Left ventricle myocardium superior (tissue), 1 donor: Measurements from ENCODE around the gene GNGT2. TPM values are rescaled to one million over a fixed set of nuclear protein-coding genes. Genes with fewer than 3 reads are reported as not detected.
"Not testable (repeated sequence)": the region's sequence is repeated elsewhere in the genome, so short reads cannot be mapped to it uniquely, and the experiment has no call there.

Experiments
- ATAC-seq: fragments of 200-7000 bp; cut with Tn5 transposase; one replicate; pipeline ENCODE4 v1.9.1; 2020; ENCODE audit warnings: mild to moderate bottlenecking, moderate library complexity
- DNase-seq: peaks from one replicate; pipeline ENCODE4 v3.0.0-alpha.2; 2020
- intact Hi-C: fragments of 100-400 bp; cut with micrococcal nuclease; formaldehyde crosslinking; loops from one replicate; pipeline ENCODE4 v1.11.0; 2022
- total RNA-seq: library from RNA; stranded (reverse); fragmentation: NEBNext Ultra II Directional; extraction: Animal tissue kit (Norgen Biotek cat#: 25700); gene quantifications from one replicate; pipeline ENCODE4 v1.2.1, GENCODE V29; 2021
- donor health status: DM: no; HTN: yes; CAD: no; lungs with severe emphysema.

GNGT2 gene
- total RNA-seq, 1 donor from 2014 or later = 1.2 TPM

DNA sequence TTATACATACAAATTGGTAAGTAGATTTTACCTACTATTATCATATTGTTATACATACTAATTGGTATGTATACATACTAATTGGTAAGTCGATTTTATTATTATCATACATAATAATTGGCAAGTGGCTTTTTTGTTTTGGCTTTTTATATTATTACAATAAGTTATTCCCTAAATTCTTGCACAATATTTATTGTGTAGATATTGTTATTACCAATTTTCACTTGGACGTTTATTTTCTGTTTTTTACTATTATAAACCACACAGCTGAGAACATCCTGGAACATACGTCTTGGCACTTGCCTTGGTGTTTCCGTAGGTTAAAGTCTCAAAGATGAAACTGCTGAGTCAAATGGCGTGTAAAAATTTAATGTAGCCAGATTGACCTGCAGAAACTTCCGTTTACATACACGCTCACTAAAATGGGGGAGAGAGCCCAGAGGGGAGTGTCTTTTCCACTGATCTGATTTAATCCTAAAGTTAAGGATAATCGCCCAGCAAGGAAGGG lies 18.9 kb downstream of the GNGT2 start:
- no peak for ATAC-seq
- DNase-seq = no peak
- intact Hi-C loops = loop anchor here (5.0 kb wide), 1 partner anchor 36 kb away; no protein-coding TSS in a partner anchor

DNA sequence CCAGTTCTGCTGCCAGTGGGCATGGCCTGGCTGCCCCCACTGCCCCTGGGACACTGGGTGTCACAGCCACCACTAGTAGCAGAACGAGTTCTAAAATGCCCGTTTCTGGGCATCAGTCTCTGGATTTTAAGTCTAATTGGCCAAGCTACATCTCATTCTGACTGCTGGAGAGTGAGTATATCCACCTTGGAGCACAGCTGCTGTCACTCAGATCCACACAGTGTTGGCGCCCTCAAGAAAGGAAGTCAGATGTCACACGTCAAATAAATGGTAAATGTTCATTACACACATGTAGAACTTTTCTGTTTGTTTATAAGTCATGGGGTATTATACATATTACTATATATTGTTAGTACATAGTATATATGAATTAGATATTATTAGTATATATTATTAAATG lies 19.4 kb downstream of the GNGT2 start:
- ATAC-seq (no peak), DNase-seq (no peak)
- intact Hi-C loops = loop anchor here (5.0 kb wide), 1 partner anchor 36 kb away; no protein-coding TSS in a partner anchor

DNA sequence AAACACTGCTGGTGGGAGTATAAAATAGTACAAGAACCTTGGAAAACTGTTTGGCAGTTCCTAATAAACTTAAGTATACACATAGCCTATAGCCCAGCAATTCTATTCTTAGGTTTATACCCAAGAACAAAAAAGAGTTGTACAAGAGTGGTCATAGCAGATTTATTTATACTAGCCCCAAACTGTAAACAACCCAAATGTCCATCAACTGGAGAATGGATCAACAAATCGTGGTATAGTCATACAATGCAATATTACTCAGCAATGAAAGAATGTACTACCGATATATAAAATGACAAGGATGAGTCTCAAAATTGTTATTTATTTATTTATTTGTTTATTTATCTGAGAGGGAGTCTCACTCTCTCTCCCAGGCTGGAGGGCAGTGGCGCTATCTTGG lies 23.1 kb downstream of the GNGT2 start:
- DNase-seq (no peak), ATAC-seq (no peak)
- intact Hi-C loops = no loop called here

DNA sequence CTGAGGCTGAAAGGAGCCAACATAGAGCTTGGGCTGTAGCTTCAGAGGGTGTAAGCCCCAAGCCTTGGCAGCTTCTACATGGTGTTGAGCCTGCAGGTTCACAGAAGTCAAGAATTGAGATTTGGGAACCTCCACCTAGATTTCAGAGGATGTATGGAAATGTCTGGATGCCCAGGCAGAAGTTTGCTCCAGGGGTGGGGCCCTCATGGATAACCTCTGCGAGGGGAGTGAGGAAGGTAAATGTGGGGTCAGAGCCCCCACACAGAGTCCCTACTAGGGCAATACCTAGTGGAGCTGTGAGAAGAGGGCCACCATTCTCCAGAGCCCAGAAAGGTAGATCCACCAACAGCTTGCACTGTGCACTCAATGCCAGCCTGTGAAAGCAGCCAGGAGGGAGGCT lies 25.0 kb downstream of the GNGT2 start:
- DNase-seq, intact Hi-C loops, ATAC-seq: not testable (repeated sequence)

DNA sequence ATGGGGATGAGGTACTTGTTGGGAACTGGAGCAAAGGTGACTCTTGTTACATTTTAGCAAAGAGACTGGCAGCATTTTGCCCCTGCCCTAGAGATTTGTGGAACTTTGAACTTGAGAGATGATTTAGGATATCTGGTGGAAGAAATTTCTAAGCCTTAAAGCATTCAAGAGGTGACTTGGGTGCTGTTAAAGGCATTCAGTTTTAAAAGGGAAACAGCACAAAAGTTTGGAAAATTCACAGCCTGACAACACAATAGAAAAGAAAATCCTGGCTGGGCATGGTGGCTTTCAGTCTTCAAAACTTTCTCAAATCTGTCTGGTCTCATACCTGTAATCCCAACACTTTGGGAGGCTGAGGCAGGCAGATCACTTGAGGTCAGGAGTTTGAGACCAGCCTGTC lies 25.9 kb downstream of the GNGT2 start:
- intact Hi-C loops, ATAC-seq, DNase-seq: not testable (repeated sequence)

DNA sequence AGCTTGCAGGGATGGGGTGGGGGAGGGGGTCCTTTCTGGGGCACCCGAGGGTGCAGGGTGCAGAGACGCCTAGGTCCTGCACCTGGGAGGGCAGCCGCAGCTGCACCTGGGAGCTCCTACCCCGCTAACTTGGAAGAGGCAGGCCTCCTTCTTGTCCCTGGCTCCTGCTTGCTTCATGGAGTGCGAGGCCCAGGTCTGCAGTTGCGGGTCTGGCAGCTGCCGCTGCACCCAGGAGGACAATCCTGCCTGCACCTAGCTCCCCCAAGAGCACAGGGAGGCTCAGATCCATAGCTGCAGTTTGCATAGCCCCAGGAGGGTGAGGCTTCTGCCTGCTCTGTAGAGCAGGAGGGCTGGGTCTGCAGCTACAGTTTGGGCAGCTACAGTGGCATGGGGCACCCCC lies 26.6 kb downstream of the GNGT2 start:
- DNase-seq = no peak
- no peak for ATAC-seq
- intact Hi-C loops = no loop called here

DNA sequence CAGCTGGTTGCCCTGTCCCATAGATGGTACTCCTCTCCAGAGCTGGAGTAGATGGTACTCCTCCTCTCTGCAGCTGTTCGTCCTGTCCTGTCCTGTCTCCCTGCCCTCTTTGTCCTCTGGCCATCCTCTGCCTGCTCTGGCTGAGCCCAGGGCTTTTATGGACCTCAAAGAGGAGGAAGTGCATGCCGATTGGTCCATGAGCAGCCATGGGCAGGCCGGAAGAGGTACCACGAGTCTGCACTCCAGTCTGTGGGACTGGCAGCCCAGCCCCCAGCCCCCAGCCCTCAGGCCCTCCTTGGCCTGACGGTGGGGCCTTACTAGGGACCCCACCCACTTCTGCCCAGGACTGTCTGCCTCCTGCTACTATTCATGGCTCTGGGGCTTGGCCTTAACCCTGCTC lies 27.0 kb downstream of the GNGT2 start:
- intact Hi-C loops = no loop called here
- no peak for ATAC-seq

DNA sequence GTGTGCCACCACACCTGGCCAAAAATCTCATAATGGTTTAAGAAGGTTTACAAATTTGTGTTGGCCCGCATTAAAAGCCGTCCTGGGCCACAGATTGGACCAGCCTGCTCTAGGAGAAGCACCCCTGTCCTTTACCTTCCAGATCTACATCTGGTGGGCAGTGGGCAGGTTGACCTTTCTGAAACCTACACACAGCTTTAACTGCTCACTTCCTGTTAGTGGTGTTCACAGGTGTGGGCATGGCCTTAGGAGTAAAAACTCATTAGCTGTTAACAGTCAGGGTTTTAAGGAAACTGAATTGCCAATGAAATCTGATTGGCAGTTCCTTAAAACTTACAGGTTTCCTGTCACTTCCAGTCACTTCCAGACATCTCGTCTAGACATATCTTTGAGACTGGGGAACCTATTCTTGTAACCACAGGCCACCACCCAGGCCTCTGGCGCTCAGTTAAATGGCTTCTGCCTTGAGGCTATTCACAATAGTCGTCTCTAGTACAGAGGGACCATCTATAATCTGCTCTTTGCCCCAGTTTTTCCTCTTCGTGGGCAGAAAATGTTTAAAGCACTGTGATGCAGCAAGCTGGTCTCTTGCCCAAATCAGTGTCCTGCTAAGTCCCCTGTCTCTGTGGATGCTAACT lies 29.3 kb downstream of the GNGT2 start:
- intact Hi-C loops = no loop called here
- ATAC-seq (no peak), DNase-seq (no peak)

More for the DNA sequence above, 27.0 kb downstream of the GNGT2 start:
- no peak for DNase-seq

DNA sequence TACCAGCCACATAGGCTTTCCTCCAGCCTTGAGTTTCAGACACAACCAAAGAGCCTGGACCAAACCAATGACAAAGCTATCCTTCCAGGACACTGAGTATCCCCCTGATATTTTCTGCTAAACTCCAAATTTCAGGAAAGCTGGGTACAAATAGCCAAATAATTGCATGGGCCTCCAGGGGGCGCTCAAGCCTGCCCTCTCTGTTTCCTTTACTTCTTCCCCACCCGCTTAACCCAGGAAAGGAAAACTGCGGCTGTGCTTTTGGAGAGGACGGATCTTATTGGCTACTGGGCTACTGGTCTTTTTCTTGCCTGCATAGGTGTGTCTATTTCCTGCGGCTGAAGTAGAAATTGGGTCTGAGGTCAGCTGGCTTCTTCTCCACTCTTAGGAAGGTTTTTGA lies 30.1 kb downstream of the GNGT2 start:
- peak; percentile 75 for DNase-seq
- ATAC-seq = peak; percentile 63
- intact Hi-C loops = no loop called here

DNA sequence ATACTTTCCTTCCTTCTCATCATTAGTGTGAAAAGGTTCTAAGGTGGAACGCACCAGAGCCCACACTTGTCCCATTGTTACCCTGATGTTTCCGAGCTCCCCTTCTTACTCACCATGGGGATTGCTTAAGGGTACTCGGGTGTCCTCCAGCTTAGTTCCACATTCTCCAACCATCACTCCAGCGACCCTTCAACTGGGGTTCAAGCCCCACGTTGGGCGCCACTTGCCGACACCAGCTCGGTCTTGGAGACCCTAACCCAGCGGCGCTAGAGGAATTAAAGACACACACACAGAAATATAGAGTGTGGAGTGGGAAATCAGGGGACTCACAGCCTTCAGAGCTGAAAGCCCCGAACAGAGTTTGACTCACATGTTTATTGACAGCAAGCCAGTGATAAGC lies 34.4 kb downstream of the GNGT2 start:
- DNase-seq, intact Hi-C loops, ATAC-seq: not testable (repeated sequence)

DNA sequence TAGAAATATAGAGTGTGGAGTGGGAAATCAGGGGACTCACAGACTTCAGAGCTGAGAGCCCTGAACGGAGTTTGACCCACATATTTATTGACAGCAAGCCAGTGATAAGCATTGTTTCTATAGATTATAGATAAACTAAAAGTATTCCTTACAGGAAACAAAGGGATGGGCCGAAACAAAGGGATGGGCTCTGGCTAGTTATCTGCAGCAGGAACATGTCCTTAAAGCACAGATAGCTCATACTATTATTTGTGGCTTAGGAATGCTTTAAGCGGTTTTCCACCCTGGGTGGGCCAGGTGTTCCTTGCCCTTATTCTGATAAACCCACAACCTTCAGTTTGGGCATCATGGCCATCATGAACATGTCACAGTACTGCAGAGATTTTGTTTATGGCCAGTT lies 39.7 kb downstream of the GNGT2 start:
- ATAC-seq, intact Hi-C loops, DNase-seq: not testable (repeated sequence)

DNA sequence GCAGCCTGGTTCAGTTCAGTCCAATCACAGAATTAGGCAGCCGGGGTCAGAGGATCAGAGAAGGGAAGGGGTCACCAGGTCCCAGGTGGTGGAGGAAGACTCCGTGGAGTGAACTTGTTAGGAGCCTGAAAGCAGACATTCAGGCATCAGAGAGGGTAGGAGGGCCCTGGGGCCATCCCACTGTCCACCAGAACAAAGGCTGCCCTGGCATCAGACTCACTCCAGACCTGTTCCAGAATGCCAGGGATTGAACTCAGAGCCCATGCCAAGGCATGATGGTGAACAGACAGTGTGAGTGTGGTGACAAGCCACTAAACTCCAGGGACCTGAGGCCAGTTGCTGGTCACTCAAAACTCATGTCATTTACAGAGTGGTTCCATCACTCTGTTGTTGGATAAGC lies 40.2 kb downstream of the GNGT2 start:
- no peak for ATAC-seq
- intact Hi-C loops = no loop called here

DNA sequence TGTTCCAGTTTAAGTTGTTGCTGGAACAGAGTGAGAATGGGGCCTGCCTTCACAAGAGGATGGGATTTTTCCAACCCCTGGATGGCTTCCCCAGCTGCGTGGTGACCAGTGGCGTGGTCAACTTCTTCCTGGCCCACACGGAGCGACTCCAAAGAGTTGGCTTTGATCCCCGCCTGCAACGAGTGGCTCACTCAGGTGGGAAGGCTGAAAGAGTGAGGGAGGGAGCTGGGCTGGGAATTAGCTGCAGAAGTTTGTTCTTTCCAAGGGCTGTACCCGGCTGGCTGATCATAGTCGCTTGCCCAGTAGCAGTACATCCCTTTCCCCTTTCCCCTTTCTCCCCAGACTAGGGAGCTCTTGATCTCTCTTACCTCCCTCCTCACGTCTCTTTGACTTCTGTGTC lies 41.7 kb downstream of the GNGT2 start:
- ATAC-seq (no peak), DNase-seq (no peak)
- intact Hi-C loops = no loop called here

More for the DNA sequence above, 40.2 kb downstream of the GNGT2 start:
- no peak for DNase-seq

DNA sequence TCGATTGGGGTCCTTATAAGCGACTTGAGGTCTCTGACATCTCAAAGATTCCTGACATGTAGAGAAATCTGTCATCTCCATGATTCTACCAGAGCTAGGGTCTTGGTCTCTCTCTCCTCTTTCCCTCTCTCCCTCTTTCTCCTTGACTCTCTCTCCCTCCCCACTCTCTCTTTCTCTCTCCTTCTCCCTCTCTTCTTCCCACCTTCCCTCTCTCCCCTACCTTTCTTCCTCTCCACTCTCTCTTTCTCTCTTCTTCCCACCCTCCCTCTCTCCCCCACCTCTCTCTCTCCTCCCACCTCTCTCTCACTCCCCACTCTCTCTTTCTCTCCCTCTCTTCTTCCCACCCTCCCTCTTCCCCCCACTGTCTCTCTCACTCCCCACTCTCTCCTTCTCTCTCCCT lies 45.2 kb downstream of the GNGT2 start:
- ATAC-seq = no peak
- intact Hi-C loops = no loop called here
- no peak for DNase-seq

DNA sequence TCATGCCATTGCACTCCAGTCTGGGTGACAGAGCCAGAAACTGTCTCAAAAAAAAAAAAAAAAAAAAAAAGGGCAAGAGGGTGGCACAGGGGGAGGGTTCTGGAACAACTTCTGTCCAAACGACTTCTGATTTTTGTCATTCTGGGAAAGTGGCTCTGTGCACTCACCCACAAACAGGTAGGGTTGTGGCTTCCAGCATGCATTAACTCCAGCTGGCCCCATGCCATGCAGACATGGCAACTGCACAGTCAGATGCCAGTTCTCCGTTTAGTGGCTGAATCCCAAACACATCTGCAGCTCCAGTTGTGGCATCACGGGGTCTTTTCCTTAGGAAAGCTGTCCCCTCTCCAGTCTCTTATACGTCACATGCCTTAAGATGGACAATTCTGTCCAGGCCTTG lies 47.5 kb downstream of the GNGT2 start:
- ATAC-seq (no peak), DNase-seq (no peak)
- intact Hi-C loops = no loop called here

DNA sequence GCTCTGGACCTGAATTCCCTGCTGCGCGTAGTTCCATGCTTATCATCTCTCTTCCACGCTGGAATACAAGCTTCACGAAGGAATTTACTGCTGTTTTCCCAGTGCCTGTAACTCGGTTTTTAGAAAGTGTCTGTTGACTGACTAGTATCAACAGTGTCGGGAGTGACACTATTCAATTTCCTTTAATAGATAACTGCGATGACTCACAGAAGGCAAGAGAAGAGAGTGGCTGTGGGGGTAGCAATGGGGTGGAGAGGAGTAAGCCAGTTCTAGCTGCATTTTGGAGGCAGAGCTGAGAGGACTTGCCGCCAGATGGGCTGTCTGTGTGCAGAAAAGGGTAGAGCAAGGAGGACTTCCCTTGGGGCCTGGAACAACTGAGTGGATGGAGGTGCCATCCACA lies 52.6 kb downstream of the GNGT2 start:
- intact Hi-C loops = no loop called here
- DNase-seq (no peak), ATAC-seq (no peak)

DNA sequence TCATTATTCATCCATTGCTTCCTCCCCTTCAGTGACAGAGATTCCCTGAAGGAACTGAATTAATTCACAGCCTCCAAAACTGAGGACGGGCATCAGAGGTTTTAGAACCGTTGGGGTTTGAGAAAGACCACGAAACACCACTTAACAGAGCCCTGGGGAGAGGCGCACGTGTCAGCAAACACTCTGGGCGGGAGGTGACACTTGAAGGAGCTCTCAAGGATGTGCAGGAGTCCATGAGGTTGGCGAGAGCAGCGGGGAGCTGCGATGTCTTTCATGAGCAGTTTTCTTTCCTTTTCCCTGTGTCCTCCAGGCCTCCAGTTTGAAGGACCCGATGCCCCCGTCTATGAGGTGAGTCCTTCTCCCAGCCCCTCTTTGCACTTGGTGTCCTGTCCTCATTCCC lies 54.1 kb downstream of the GNGT2 start:
- ATAC-seq (no peak), DNase-seq (no peak)
- intact Hi-C loops = no loop called here
